HepG2 (cell line): ENCODE results near the gene CTF1. TPM values are rescaled to one million over a fixed set of nuclear protein-coding genes. Genes with fewer than 3 reads are reported as not detected.

Experiments
- BRD4 ChIP-seq: sonication (generic); formaldehyde crosslinking; IDR thresholded peaks from 2 replicates; pipeline ENCODE4 v1.4.0; 2020; ENCODE audit warnings: missing genetic modification reagents
- CHD2 ChIP-seq: IDR thresholded peaks from 2 replicates; pipeline ENCODE4 v1.6.1; 2011; ENCODE audit warnings: low read depth, low read length, improper control_type of control experiment
- FLYWCH1 ChIP-seq: sonication (generic); formaldehyde crosslinking; IDR thresholded peaks from 2 replicates; pipeline ENCODE4 v1.8.1; 2023; ENCODE audit warnings: mild to moderate bottlenecking, missing genetic modification reagents
- FOXA1 ChIP-seq, 2 experiments: fragments of 450-650 bp in 1 of 2; sonication (generic) in 1 of 2; formaldehyde crosslinking in 1 of 2; IDR thresholded peaks; 2 replicates each; pipeline versions ENCODE4 v1.4.0 to v1.6.1; 2016 to 2020; ENCODE audit warnings: missing genetic modification reagents in 1 of 2
- GATA4 ChIP-seq: sonication (generic); IDR thresholded peaks from 2 replicates; pipeline ENCODE4 v1.6.1; 2016; ENCODE audit warnings: antibody characterized with exemption, low read depth, borderline replicate concordance
- HNRNPLL ChIP-seq: fragments of 200-400 bp; formaldehyde crosslinking; IDR thresholded peaks from 2 replicates; pipeline ENCODE4 v1.6.1; 2017; ENCODE audit warnings: mild to moderate bottlenecking, low read depth, low read length; ENCODE audit not compliant: poor library complexity, severe bottlenecking
- PPARG ChIP-seq: conservative IDR thresholded peaks from 2 replicates; pipeline ENCODE4 v1.6.1; 2016; ENCODE audit warnings: missing biosample characterization, missing genetic modification reagents
- SIX4 ChIP-seq: sonication (generic); formaldehyde crosslinking; IDR thresholded peaks from 2 replicates; pipeline ENCODE4 v1.4.0; 2020; ENCODE audit warnings: missing genetic modification reagents
- SMARCC2 ChIP-seq: fragments of 450-650 bp; IDR thresholded peaks from 2 replicates; pipeline ENCODE4 v1.6.1; 2017; ENCODE audit warnings: antibody characterized with exemption, mild to moderate bottlenecking
- SYNCRIP ChIP-seq: fragments of 200-400 bp; formaldehyde crosslinking; IDR thresholded peaks from 2 replicates; pipeline ENCODE4 v1.6.1; 2018; ENCODE audit warnings: mild to moderate bottlenecking, low read depth, low read length; ENCODE audit not compliant: insufficient read depth
- TEAD3 ChIP-seq: optimal IDR thresholded peaks from 2 replicates; pipeline ENCODE3; 2016; ENCODE audit warnings: borderline replicate concordance
- U2AF2 ChIP-seq: fragments of 200-400 bp; formaldehyde crosslinking; IDR thresholded peaks from 2 replicates; pipeline ENCODE4 v1.6.1; 2017; ENCODE audit warnings: low read depth, mild to moderate bottlenecking, low read length
- ZMYM4 ChIP-seq: sonication (generic); formaldehyde crosslinking; IDR thresholded peaks from 2 replicates; pipeline ENCODE4 v1.8.1; 2023; ENCODE audit warnings: mild to moderate bottlenecking, missing genetic modification reagents
- ZNF746 ChIP-seq: sonication (generic); formaldehyde crosslinking; IDR thresholded peaks from 2 replicates; pipeline ENCODE4 v1.8.0; 2022; ENCODE audit warnings: mild to moderate bottlenecking, missing genetic modification reagents
- polyA plus RNA-seq, 8 experiments: library from polyadenylated mRNA; depleted of rRNA in 3 of 8; stranded (reverse) in 7 of 8; unstranded in 1 of 8; fragments of >200 nt; fragmentation: Illumina TruSeq in 4 of 8; extraction: Trizol in 4 of 8; gene quantifications; 2 replicates each; pipeline versions ENCODE4 v1.2.1 to v1.2.3, GENCODE V29; 2011 to 2016; ENCODE audit warnings: low read depth in 4 of 8, missing spikeins in 1 of 8, mixed read lengths in 1 of 8; ENCODE audit not compliant: insufficient read depth in 1 of 8
- total RNA-seq, 5 experiments: library from RNA; depleted of rRNA; stranded (reverse); fragments of >200 nt; fragmentation: Illumina TruSeq; extraction: Trizol; gene quantifications; 2 replicates each; pipeline ENCODE4 v1.2.3, GENCODE V29; 2016; ENCODE audit warnings: low read depth in 1 of 5
- TF ChIP-seq, protein P1 (sequence below): sonication (generic); formaldehyde crosslinking; IDR thresholded peaks from 2 replicates; pipeline ENCODE4 v1.8.1; 2022; ENCODE audit warnings: low read depth, mild to moderate bottlenecking, missing genetic modification reagents
- TF ChIP-seq, protein P2 (sequence below): IDR thresholded peaks from 2 replicates; pipeline ENCODE4 v1.6.1; 2016; ENCODE audit warnings: mild to moderate bottlenecking
- TF ChIP-seq, protein P3 (sequence below): sonication (generic); formaldehyde crosslinking; IDR thresholded peaks from 2 replicates; pipeline ENCODE4 v1.8.1; 2023; ENCODE audit warnings: mild to moderate bottlenecking, missing genetic modification reagents
- TF ChIP-seq, protein P4 (sequence below): sonication (generic); formaldehyde crosslinking; IDR thresholded peaks from 2 replicates; pipeline ENCODE4 v1.4.0; 2020; ENCODE audit warnings: missing genetic modification reagents
- TF ChIP-seq, protein P5 (sequence below): sonication (generic); formaldehyde crosslinking; IDR thresholded peaks from 2 replicates; pipeline ENCODE4 v1.8.0; 2022; ENCODE audit warnings: mild to moderate bottlenecking, missing genetic modification reagents; ENCODE audit not compliant: insufficient replicate concordance
- TF ChIP-seq, protein P6 (sequence below): IDR thresholded peaks from 2 replicates; pipeline ENCODE4 v1.6.1; 2016; ENCODE audit warnings: missing genetic modification reagents, missing compliant biosample characterization

CTF1 gene
- total and polyA plus RNA-seq, 2 of the 13 experiments (the other 11 are each of a cell fraction or from before 2014, with no cell fraction given) = 0.13 to 1.8 TPM

DNA sequence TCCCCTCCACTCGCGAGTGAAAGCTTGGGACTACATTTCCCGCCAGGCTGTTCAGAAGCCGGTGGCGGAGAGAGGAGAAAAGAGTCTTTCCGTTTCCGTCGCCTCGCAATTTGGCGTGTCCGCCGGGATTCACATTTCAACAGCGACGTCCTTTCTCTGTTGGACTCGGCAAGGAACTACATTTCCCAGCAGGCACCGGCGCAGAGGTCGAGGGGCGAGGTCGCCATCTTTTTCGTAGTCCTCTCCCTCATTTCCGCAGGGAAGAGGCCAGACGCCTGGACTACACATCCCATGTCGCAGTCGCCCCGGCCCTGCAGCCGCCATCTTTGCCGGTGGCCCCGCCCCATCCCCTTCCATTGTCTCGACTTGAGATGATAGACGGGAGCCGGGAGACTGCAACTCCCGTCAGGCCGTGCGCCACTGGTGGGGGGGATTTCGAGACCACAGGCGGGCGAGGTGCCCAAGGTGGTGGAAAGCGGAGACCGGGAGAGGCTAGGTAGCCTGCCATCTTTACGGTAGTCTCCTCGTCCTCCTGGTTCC is 26.1 kb downstream of the CTF1 start (continued):
- TF ChIP-seq, protein P1, sequence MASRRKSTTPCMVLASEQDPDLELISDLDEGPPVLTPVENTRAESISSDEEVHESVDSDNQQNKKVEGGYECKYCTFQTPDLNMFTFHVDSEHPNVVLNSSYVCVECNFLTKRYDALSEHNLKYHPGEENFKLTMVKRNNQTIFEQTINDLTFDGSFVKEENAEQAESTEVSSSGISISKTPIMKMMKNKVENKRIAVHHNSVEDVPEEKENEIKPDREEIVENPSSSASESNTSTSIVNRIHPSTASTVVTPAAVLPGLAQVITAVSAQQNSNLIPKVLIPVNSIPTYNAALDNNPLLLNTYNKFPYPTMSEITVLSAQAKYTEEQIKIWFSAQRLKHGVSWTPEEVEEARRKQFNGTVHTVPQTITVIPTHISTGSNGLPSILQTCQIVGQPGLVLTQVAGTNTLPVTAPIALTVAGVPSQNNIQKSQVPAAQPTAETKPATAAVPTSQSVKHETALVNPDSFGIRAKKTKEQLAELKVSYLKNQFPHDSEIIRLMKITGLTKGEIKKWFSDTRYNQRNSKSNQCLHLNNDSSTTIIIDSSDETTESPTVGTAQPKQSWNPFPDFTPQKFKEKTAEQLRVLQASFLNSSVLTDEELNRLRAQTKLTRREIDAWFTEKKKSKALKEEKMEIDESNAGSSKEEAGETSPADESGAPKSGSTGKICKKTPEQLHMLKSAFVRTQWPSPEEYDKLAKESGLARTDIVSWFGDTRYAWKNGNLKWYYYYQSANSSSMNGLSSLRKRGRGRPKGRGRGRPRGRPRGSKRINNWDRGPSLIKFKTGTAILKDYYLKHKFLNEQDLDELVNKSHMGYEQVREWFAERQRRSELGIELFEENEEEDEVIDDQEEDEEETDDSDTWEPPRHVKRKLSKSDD = peak; percentile 96; the same call in 1 of the 2 replicates
- TF ChIP-seq BRD4 (no peak; the same call in 1 of the 2 replicates), ZNF746 (CRISPR knock-in tag) (peak; percentile 62; the same call in 1 of the 2 replicates), GATA4 (0 out of 2 replicates have a peak, but pooled peaks have one; percentile 29), TEAD3 (peak; percentile 76), FLYWCH1 (CRISPR knock-in tag) (no peak), FOXA1 (IDR thresholded peaks at IDR 0.05) (no peak), FOXA1 (CRISPR knock-in tag; IDR thresholded peaks at IDR 0.05) (no peak; the same call in 1 of the 2 replicates), PPARG (CRISPR knock-in tag) (peak; percentile 9; the same call in 1 of the 2 replicates), U2AF2 (no peak), SYNCRIP (no peak), ZMYM4 (CRISPR knock-in tag) (no peak; the same call in 1 of the 2 replicates), CHD2 (peak; percentile 89), HNRNPLL (peak; percentile 61), SIX4 (CRISPR knock-in tag) (peak; percentile 97), SMARCC2 (no peak)
- TF ChIP-seq, protein P2, sequence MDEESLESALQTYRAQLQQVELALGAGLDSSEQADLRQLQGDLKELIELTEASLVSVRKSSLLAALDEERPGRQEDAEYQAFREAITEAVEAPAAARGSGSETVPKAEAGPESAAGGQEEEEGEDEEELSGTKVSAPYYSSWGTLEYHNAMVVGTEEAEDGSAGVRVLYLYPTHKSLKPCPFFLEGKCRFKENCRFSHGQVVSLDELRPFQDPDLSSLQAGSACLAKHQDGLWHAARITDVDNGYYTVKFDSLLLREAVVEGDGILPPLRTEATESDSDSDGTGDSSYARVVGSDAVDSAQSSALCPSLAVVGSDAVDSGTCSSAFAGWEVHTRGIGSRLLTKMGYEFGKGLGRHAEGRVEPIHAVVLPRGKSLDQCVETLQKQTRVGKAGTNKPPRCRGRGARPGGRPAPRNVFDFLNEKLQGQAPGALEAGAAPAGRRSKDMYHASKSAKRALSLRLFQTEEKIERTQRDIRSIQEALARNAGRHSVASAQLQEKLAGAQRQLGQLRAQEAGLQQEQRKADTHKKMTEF (CRISPR knock-in tag) = no peak; the same call in 1 of the 2 replicates
- TF ChIP-seq, protein P3, sequence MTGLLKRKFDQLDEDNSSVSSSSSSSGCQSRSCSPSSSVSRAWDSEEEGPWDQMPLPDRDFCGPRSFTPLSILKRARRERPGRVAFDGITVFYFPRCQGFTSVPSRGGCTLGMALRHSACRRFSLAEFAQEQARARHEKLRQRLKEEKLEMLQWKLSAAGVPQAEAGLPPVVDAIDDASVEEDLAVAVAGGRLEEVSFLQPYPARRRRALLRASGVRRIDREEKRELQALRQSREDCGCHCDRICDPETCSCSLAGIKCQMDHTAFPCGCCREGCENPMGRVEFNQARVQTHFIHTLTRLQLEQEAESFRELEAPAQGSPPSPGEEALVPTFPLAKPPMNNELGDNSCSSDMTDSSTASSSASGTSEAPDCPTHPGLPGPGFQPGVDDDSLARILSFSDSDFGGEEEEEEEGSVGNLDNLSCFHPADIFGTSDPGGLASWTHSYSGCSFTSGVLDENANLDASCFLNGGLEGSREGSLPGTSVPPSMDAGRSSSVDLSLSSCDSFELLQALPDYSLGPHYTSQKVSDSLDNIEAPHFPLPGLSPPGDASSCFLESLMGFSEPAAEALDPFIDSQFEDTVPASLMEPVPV (CRISPR knock-in tag) = peak; percentile 91
- TF ChIP-seq, protein P4, sequence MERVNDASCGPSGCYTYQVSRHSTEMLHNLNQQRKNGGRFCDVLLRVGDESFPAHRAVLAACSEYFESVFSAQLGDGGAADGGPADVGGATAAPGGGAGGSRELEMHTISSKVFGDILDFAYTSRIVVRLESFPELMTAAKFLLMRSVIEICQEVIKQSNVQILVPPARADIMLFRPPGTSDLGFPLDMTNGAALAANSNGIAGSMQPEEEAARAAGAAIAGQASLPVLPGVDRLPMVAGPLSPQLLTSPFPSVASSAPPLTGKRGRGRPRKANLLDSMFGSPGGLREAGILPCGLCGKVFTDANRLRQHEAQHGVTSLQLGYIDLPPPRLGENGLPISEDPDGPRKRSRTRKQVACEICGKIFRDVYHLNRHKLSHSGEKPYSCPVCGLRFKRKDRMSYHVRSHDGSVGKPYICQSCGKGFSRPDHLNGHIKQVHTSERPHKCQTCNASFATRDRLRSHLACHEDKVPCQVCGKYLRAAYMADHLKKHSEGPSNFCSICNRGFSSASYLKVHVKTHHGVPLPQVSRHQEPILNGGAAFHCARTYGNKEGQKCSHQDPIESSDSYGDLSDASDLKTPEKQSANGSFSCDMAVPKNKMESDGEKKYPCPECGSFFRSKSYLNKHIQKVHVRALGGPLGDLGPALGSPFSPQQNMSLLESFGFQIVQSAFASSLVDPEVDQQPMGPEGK (CRISPR knock-in tag) = no peak
- TF ChIP-seq, protein P5, sequence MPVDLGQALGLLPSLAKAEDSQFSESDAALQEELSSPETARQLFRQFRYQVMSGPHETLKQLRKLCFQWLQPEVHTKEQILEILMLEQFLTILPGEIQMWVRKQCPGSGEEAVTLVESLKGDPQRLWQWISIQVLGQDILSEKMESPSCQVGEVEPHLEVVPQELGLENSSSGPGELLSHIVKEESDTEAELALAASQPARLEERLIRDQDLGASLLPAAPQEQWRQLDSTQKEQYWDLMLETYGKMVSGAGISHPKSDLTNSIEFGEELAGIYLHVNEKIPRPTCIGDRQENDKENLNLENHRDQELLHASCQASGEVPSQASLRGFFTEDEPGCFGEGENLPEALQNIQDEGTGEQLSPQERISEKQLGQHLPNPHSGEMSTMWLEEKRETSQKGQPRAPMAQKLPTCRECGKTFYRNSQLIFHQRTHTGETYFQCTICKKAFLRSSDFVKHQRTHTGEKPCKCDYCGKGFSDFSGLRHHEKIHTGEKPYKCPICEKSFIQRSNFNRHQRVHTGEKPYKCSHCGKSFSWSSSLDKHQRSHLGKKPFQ (CRISPR knock-in tag) = no peak
- TF ChIP-seq, protein P6, sequence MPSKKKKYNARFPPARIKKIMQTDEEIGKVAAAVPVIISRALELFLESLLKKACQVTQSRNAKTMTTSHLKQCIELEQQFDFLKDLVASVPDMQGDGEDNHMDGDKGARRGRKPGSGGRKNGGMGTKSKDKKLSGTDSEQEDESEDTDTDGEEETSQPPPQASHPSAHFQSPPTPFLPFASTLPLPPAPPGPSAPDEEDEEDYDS = peak; percentile 22; the same call in 1 of the 2 replicates
